ENCODE results near the gene WEE2.

The WEE2 gene

GRCh38 chr7:141713890-141714289 lies 5.7 kb downstream of the WEE2 start:
- Histone ChIP-seq H3K27ac (ENCODE audit: low read length) (no peak overlapping the region), H3K9me3 (ENCODE audit: control insufficient read depth, insufficient read depth, low read length) (no peaks in the 10 kb centered on the region), H3K4me3 (ENCODE audit: low read length) (no peak overlapping the region), H3K36me3 (ENCODE audit: control insufficient read depth, insufficient read depth, low read length) (no peaks in the 10 kb centered on the region), H3K4me1 (ENCODE audit: control insufficient read depth, insufficient read depth, low read length) (peaks cover 1% of the 10 kb centered on the region; the same call in 1 of the 2 replicates), H3K27me3 (ENCODE audit: control insufficient read depth, insufficient read depth, low read length) (no peaks in the 10 kb centered on the region)
- WGBS (ENCODE audit: insufficient coverage, insufficient read length) = no CpG with 5 or more reads among the region's 1 CpG
- DNase-seq (ENCODE audit: low read depth, low spot score) = no peak

- H3K4me1 ChIP-seq (ENCODE audit: control insufficient read depth, insufficient read depth, low read length) = peaks cover 1% of the 10 kb centered on the region; the same call in 1 of the 2 replicates
- no peak for DNase-seq (ENCODE audit: low read depth, low spot score)
- no peak overlapping the region for H3K4me3 ChIP-seq (ENCODE audit: low read length)
- H3K27me3 ChIP-seq (ENCODE audit: control insufficient read depth, insufficient read depth, low read length) = no peaks in the 10 kb centered on the region
- H3K27ac ChIP-seq (ENCODE audit: low read length) = no peak overlapping the region
- H3K9me3 ChIP-seq (ENCODE audit: control insufficient read depth, insufficient read depth, low read length) = no peaks in the 10 kb centered on the region
- no peaks in the 10 kb centered on the region for H3K36me3 ChIP-seq (ENCODE audit: control insufficient read depth, insufficient read depth, low read length)
- WGBS (ENCODE audit: insufficient coverage, insufficient read length) = no CpG with 5 or more reads among the region's 2 CpGs
Measured at GRCh38 chr7:141714571-141714970, 6.4 kb downstream of the WEE2 start.

- Histone ChIP-seq H3K9me3 (ENCODE audit: control insufficient read depth, insufficient read depth, low read length) (no peaks in the 10 kb centered on the region), H3K27me3 (ENCODE audit: control insufficient read depth, insufficient read depth, low read length) (no peaks in the 10 kb centered on the region), H3K4me3 (ENCODE audit: low read length) (no peak overlapping the region), H3K27ac (ENCODE audit: low read length) (no peak overlapping the region), H3K4me1 (ENCODE audit: control insufficient read depth, insufficient read depth, low read length) (peaks cover 1% of the 10 kb centered on the region; the same call in 1 of the 2 replicates), H3K36me3 (ENCODE audit: control insufficient read depth, insufficient read depth, low read length) (no peaks in the 10 kb centered on the region)
- WGBS (ENCODE audit: insufficient coverage, insufficient read length) = no CpG with 5 or more reads among the region's 4 CpGs
- no peak for DNase-seq (ENCODE audit: low read depth, low spot score)
Measured at GRCh38 chr7:141715018-141715417, 6.9 kb downstream of the WEE2 start.

- Histone ChIP-seq H3K4me3 (ENCODE audit: low read length) (no peak overlapping the region), H3K27me3 (ENCODE audit: control insufficient read depth, insufficient read depth, low read length) (no peaks in the 10 kb centered on the region), H3K9me3 (ENCODE audit: control insufficient read depth, insufficient read depth, low read length) (no peaks in the 10 kb centered on the region), H3K4me1 (ENCODE audit: control insufficient read depth, insufficient read depth, low read length) (peaks cover 1% of the 10 kb centered on the region; the same call in 1 of the 2 replicates), H3K36me3 (ENCODE audit: control insufficient read depth, insufficient read depth, low read length) (no peaks in the 10 kb centered on the region), H3K27ac (ENCODE audit: low read length) (no peak overlapping the region)
- DNase-seq (ENCODE audit: low read depth, low spot score) = no peak
- no CpG with 5 or more reads among the region's 6 CpGs for WGBS (ENCODE audit: insufficient coverage, insufficient read length)
Measured at GRCh38 chr7:141715794-141716689, 7.9 kb downstream of the WEE2 start.

GRCh38 chr7:141717450-141717849 lies 9.3 kb downstream of the WEE2 start:
- DNase-seq (ENCODE audit: low read depth, low spot score) = no peak
- Histone ChIP-seq H3K36me3 (ENCODE audit: control insufficient read depth, insufficient read depth, low read length) (no peaks in the 10 kb centered on the region), H3K9me3 (ENCODE audit: control insufficient read depth, insufficient read depth, low read length) (no peaks in the 10 kb centered on the region), H3K27me3 (ENCODE audit: control insufficient read depth, insufficient read depth, low read length) (no peaks in the 10 kb centered on the region), H3K4me3 (ENCODE audit: low read length) (no peak overlapping the region), H3K27ac (ENCODE audit: low read length) (no peak overlapping the region), H3K4me1 (ENCODE audit: control insufficient read depth, insufficient read depth, low read length) (peaks cover 1% of the 10 kb centered on the region; the same call in 1 of the 2 replicates)
- WGBS (ENCODE audit: insufficient coverage, insufficient read length) = no CpG with 5 or more reads among the region's 1 CpG

GRCh38 chr7:141722529-141722928 lies 14.4 kb downstream of the WEE2 start:
- Histone ChIP-seq H3K36me3 (ENCODE audit: control insufficient read depth, insufficient read depth, low read length) (no peaks in the 10 kb centered on the region), H3K4me1 (ENCODE audit: control insufficient read depth, insufficient read depth, low read length) (no peaks in the 10 kb centered on the region), H3K27ac (ENCODE audit: low read length) (no peak overlapping the region), H3K4me3 (ENCODE audit: low read length) (no peak overlapping the region), H3K9me3 (ENCODE audit: control insufficient read depth, insufficient read depth, low read length) (no peaks in the 10 kb centered on the region), H3K27me3 (ENCODE audit: control insufficient read depth, insufficient read depth, low read length) (no peaks in the 10 kb centered on the region)
- no peak for DNase-seq (ENCODE audit: low read depth, low spot score)
- no CpG with 5 or more reads among the region's 2 CpGs for WGBS (ENCODE audit: insufficient coverage, insufficient read length)

- Histone ChIP-seq H3K27ac (ENCODE audit: low read length) (no peak overlapping the region), H3K4me1 (ENCODE audit: control insufficient read depth, insufficient read depth, low read length) (no peaks in the 10 kb centered on the region), H3K27me3 (ENCODE audit: control insufficient read depth, insufficient read depth, low read length) (no peaks in the 10 kb centered on the region), H3K36me3 (ENCODE audit: control insufficient read depth, insufficient read depth, low read length) (no peaks in the 10 kb centered on the region), H3K9me3 (ENCODE audit: control insufficient read depth, insufficient read depth, low read length) (no peaks in the 10 kb centered on the region), H3K4me3 (ENCODE audit: low read length) (no peak overlapping the region)
- no peak for DNase-seq (ENCODE audit: low read depth, low spot score)
- no CpG with 5 or more reads among the region's 1 CpG for WGBS (ENCODE audit: insufficient coverage, insufficient read length)
Measured at GRCh38 chr7:141729020-141729419, 20.9 kb downstream of the WEE2 start.

- no peaks in the 10 kb centered on the region for H3K27me3 ChIP-seq (ENCODE audit: control insufficient read depth, insufficient read depth, low read length)
- H3K36me3 ChIP-seq (ENCODE audit: control insufficient read depth, insufficient read depth, low read length) = no peaks in the 10 kb centered on the region
- WGBS (ENCODE audit: insufficient coverage, insufficient read length) = 100% methylated on average over 2 of the region's 24 CpGs
- H3K4me3 ChIP-seq (ENCODE audit: low read length) = no peak overlapping the region
- H3K4me1 ChIP-seq (ENCODE audit: control insufficient read depth, insufficient read depth, low read length) = no peaks in the 10 kb centered on the region
- no peak overlapping the region for H3K27ac ChIP-seq (ENCODE audit: low read length)
- H3K9me3 ChIP-seq (ENCODE audit: control insufficient read depth, insufficient read depth, low read length) = no peaks in the 10 kb centered on the region
- DNase-seq (ENCODE audit: low read depth, low spot score) = no peak
Measured at GRCh38 chr7:141731476-141732149, 23.5 kb downstream of the WEE2 start.

- no CpG with 5 or more reads among the region's 11 CpGs for WGBS (ENCODE audit: insufficient coverage, insufficient read length)
Measured at GRCh38 chr7:141737118-141737835, 29.1 kb downstream of the WEE2 start.

More at GRCh38 chr7:141737118-141737835, 29.1 kb downstream of the WEE2 start:
- Histone ChIP-seq H3K27ac (ENCODE audit: low read length) (no peak overlapping the region), H3K4me1 (ENCODE audit: control insufficient read depth, insufficient read depth, low read length) (no peaks in the 10 kb centered on the region), H3K36me3 (ENCODE audit: control insufficient read depth, insufficient read depth, low read length) (peaks cover 9% of the 10 kb centered on the region; the same call in 1 of the 2 replicates), H3K27me3 (ENCODE audit: control insufficient read depth, insufficient read depth, low read length) (no peaks in the 10 kb centered on the region), H3K9me3 (ENCODE audit: control insufficient read depth, insufficient read depth, low read length) (no peaks in the 10 kb centered on the region), H3K4me3 (ENCODE audit: low read length) (peak overlapping the region; percentile 36; the same call in 1 of the 2 replicates)
- DNase-seq (ENCODE audit: low read depth, low spot score) = no peak
